Body of pancreas (tissue), 4 donors: ENCODE measurements around the gene ATP6V1G1. TPM values are rescaled to one million over a fixed set of nuclear protein-coding genes. Genes with fewer than 3 reads are reported as not detected.

Experiments
- ATAC-seq: fragments of 150-250 bp; one replicate; pipeline ENCODE4 v1.9.1; 2016
- DNase-seq, 4 donors: peaks; one replicate each; pipeline ENCODE4 v3.0.0-alpha.2; 2019
- H3K27ac ChIP-seq, 4 donors: fragments of 200-600 bp; sonication (generic); 1 replicate in 3 of 4; 2 replicates in 1 of 4; pipeline versions ENCODE4 v1.5.1 to v1.6.1; 2016 to 2019; ENCODE audit warnings: mild to moderate bottlenecking in 1 of 4, mixed read lengths in 1 of 4, moderate library complexity in 1 of 4
- H3K27me3 ChIP-seq, 2 donors: fragments of 200-600 bp; sonication (generic); one replicate each; pipeline ENCODE4 v1.6.0; 2016; ENCODE audit warnings: mild to moderate bottlenecking in 1 of 2
- H3K36me3 ChIP-seq, 2 donors: fragments of 200-600 bp; sonication (generic); replicated peaks in 1 of 2; 2 replicates each; pipeline ENCODE4 v1.5.1; 2016; ENCODE audit warnings: low read depth in 2 of 2; ENCODE audit not compliant: insufficient read depth in 1 of 2
- H3K4me1 ChIP-seq: fragments of 200-600 bp; sonication (generic); one replicate; pipeline ENCODE4 v1.6.0; 2016
- H3K4me3 ChIP-seq, 2 donors: fragments of 200-600 bp; sonication (generic); 1 replicate in 1 of 2; 2 replicates in 1 of 2; pipeline ENCODE4 v1.5.1; 2016 to 2019
- H3K9me3 ChIP-seq, 3 donors: fragments of 200-600 bp; sonication (generic); 1 replicate in 2 of 3; 2 replicates in 1 of 3; pipeline ENCODE4 v1.5.1; 2016
- CTCF ChIP-seq, 7 experiments: fragments of 450-650 bp in 4 of 7; fragments of 200-600 bp in 3 of 7; sonication (generic) in 3 of 7; IDR thresholded peaks; one replicate each; pipeline ENCODE4 v1.5.1; 2016 to 2019; ENCODE audit warnings: antibody characterized with exemption in 7 of 7
- POLR2A ChIP-seq, 3 donors: fragments of 450-650 bp; IDR thresholded peaks; one replicate each; pipeline ENCODE4 v1.6.1; 2016; ENCODE audit warnings: antibody characterized with exemption in 3 of 3, mild to moderate bottlenecking in 2 of 3
- WGBS, 2 donors: methylation state at CpG; one replicate each; pipeline ENCODE4 v1.1.5; 2017; 5-methylcytosine and 5-hydroxymethylcytosine counted together
- intact Hi-C: fragments of 100-400 bp; cut with DNase I; formaldehyde crosslinking; loops from one replicate; pipeline ENCODE4 v1.15.1; 2023
- total RNA-seq, 2 donors: library from RNA; depleted of rRNA; stranded (reverse); fragments of >200 nt; gene quantifications; one replicate each; pipeline ENCODE4 v1.1.0, GENCODE V29; 2016

ATP6V1G1 gene
- total RNA-seq, 2 donors from 2014 or later = 62.3 to 91.3 TPM

GRCh38 chr9:114588210-114588609, 641 bp downstream of the ATP6V1G1 start:
- ATAC-seq (no peak), DNase-seq (peak in 2 of 4 donors; percentile 25 to 41)
- Histone ChIP-seq H3K27me3 (no peaks in the 10 kb centered on the region), H3K9me3 (no peaks in the 10 kb centered on the region), H3K4me1 (peaks cover 40% of the 10 kb centered on the region), H3K36me3 (peaks cover 0 to 3% of the 10 kb centered on the region in 2 donors), H3K27ac (peak overlapping the region; percentile 80 to 88 (median 82)), H3K4me3 (peak overlapping the region; percentile 64 to 72)
- intact Hi-C loops = no loop called here
- TF ChIP-seq CTCF (IDR thresholded peaks at IDR 0.05) (no peak), POLR2A (IDR thresholded peaks at IDR 0.05) (no peak)
- 0% methylated on average over 12 of the region's 12 CpGs for WGBS, 2 donors

GRCh38 chr9:114588651-114589526, 1.3 kb downstream of the ATP6V1G1 start:
- H3K4me3 ChIP-seq = peak overlapping the region; percentile 64 to 72
- H3K4me1 ChIP-seq = peaks cover 40% of the 10 kb centered on the region
- peak overlapping the region in 3 of 4 donors; percentile 80 to 88 (median 85) for H3K27ac ChIP-seq
- WGBS, 2 donors = 10 to 12% methylated on average over 11 of the region's 11 CpGs
- H3K9me3 ChIP-seq = no peaks in the 10 kb centered on the region
- H3K27me3 ChIP-seq = no peaks in the 10 kb centered on the region
- intact Hi-C loops = no loop called here
- peaks cover 0 to 3% of the 10 kb centered on the region in 2 donors for H3K36me3 ChIP-seq
- ATAC-seq (no peak), DNase-seq (no peak)
- TF ChIP-seq POLR2A (IDR thresholded peaks at IDR 0.05) (no peak), CTCF (IDR thresholded peaks at IDR 0.05) (no peak)

- Histone ChIP-seq H3K9me3 (no peaks in the 10 kb centered on the region), H3K27me3 (no peaks in the 10 kb centered on the region), H3K4me1 (peaks cover 40% of the 10 kb centered on the region), H3K27ac (no peak overlapping the region), H3K36me3 (peaks cover 0 to 5% of the 10 kb centered on the region in 2 donors), H3K4me3 (no peak overlapping the region)
- intact Hi-C loops = no loop called here
- DNase-seq (no peak), ATAC-seq (no peak)
- WGBS, 2 donors = 85 to 95% methylated on average over 6 of the region's 6 CpGs
- TF ChIP-seq CTCF (IDR thresholded peaks at IDR 0.05) (no peak), POLR2A (IDR thresholded peaks at IDR 0.05) (no peak)
Observed at GRCh38 chr9:114590328-114590727, 2.8 kb downstream of the ATP6V1G1 start.

- ATAC-seq (no peak), DNase-seq (no peak)
- peaks cover 0 to 7% of the 10 kb centered on the region in 2 donors for H3K36me3 ChIP-seq
- no peak overlapping the region for H3K4me3 ChIP-seq
- no peaks in the 10 kb centered on the region for H3K9me3 ChIP-seq
- 37 to 47% methylated on average over 5 of the region's 5 CpGs for WGBS, 2 donors
- H3K4me1 ChIP-seq = peaks cover 40% of the 10 kb centered on the region
- TF ChIP-seq CTCF (IDR thresholded peaks at IDR 0.05) (no peak), POLR2A (IDR thresholded peaks at IDR 0.05) (no peak)
- H3K27me3 ChIP-seq = no peaks in the 10 kb centered on the region
- intact Hi-C loops = no loop called here
- H3K27ac ChIP-seq = no peak overlapping the region
Observed at GRCh38 chr9:114591291-114591787, 3.8 kb downstream of the ATP6V1G1 start.
